H9 (cell line): ENCODE results near the gene SUPT6H. TPM values are rescaled to one million over a fixed set of nuclear protein-coding genes. Genes with fewer than 3 reads are reported as not detected.

Source experiments
- DNase-seq: peaks from one replicate; pipeline ENCODE4 v3.0.0-alpha.2; 2017
- H2AFZ ChIP-seq: one replicate; pipeline ENCODE4 v1.6.1; 2013; ENCODE audit warnings: mild to moderate bottlenecking, low read length, control low read depth, moderate library complexity
- H2AK5ac ChIP-seq: 2 replicates; pipeline ENCODE4 v1.6.1; 2013; ENCODE audit warnings: low read length, control low read depth, mixed read lengths; ENCODE audit not compliant: insufficient read length
- H2BK120ac ChIP-seq: one replicate; pipeline ENCODE4 v1.6.1; 2013; ENCODE audit warnings: low read depth, mild to moderate bottlenecking, low read length, control low read depth, inconsistent platforms; ENCODE audit not compliant: poor library complexity, severe bottlenecking
- H2BK12ac ChIP-seq: 2 replicates; pipeline ENCODE4 v1.6.1; 2013; ENCODE audit warnings: low read length, control low read depth, mixed read lengths, low read depth; ENCODE audit not compliant: insufficient read length
- H2BK15ac ChIP-seq: 2 replicates; pipeline ENCODE4 v1.6.1; 2013; ENCODE audit warnings: low read depth, low read length, control low read depth
- H2BK20ac ChIP-seq: one replicate; pipeline ENCODE4 v1.6.1; 2013; ENCODE audit warnings: low read depth, mild to moderate bottlenecking, low read length, control low read depth, inconsistent platforms; ENCODE audit not compliant: poor library complexity, severe bottlenecking
- H2BK5ac ChIP-seq: 2 replicates; pipeline ENCODE4 v1.6.1; 2013; ENCODE audit warnings: low read length, control low read depth, mixed read lengths; ENCODE audit not compliant: insufficient read length
- H3K14ac ChIP-seq: 2 replicates; pipeline ENCODE4 v1.6.1; 2013; ENCODE audit warnings: low read length, control low read depth; ENCODE audit not compliant: insufficient read depth
- H3K18ac ChIP-seq: 2 replicates; pipeline ENCODE4 v1.6.1; 2013; ENCODE audit warnings: low read depth, mild to moderate bottlenecking, mixed read lengths, low read length, control low read depth; ENCODE audit not compliant: insufficient read length
- H3K23ac ChIP-seq: 2 replicates; pipeline ENCODE4 v1.6.1; 2013; ENCODE audit warnings: low read length, control low read depth, mixed read lengths, low read depth; ENCODE audit not compliant: insufficient read length
- H3K23me2 ChIP-seq: 2 replicates; pipeline ENCODE4 v1.6.1; 2013; ENCODE audit warnings: low read depth, mild to moderate bottlenecking, mixed read lengths, low read length, control low read depth; ENCODE audit not compliant: insufficient read length, poor library complexity, severe bottlenecking
- H3K27ac ChIP-seq: 2 replicates; pipeline ENCODE4 v1.5.1; 2013; ENCODE audit warnings: low read length, control low read depth, mixed read lengths, low read depth; ENCODE audit not compliant: insufficient read length
- H3K27me3 ChIP-seq: 2 replicates; pipeline ENCODE4 v1.6.1; 2013; ENCODE audit warnings: low read length, control low read depth, inconsistent platforms; ENCODE audit not compliant: insufficient read depth
- H3K4ac ChIP-seq: 2 replicates; pipeline ENCODE4 v1.6.1; 2013; ENCODE audit warnings: low read depth, mild to moderate bottlenecking, control low read depth, inconsistent platforms, low read length, moderate library complexity
- H3K4me1 ChIP-seq: 2 replicates; pipeline ENCODE4 v1.6.1; 2013; ENCODE audit warnings: low read length, control low read depth, inconsistent platforms; ENCODE audit not compliant: insufficient read depth
- H3K4me2 ChIP-seq: 2 replicates; pipeline ENCODE4 v1.6.1; 2013; ENCODE audit warnings: low read length, control low read depth, mixed read lengths; ENCODE audit not compliant: insufficient read length, insufficient read depth
- H3K56ac ChIP-seq: 2 replicates; pipeline ENCODE4 v1.6.1; 2013; ENCODE audit warnings: low read depth, mild to moderate bottlenecking, mixed read lengths, low read length, control low read depth; ENCODE audit not compliant: insufficient read length
- H3K79me1 ChIP-seq: 2 replicates; pipeline ENCODE4 v1.6.1; 2013; ENCODE audit warnings: low read depth, mild to moderate bottlenecking, moderate library complexity, low read length, control low read depth, inconsistent platforms; ENCODE audit not compliant: insufficient read depth, poor library complexity, severe bottlenecking
- H3K79me2 ChIP-seq: 2 replicates; pipeline ENCODE4 v1.6.1; 2013; ENCODE audit warnings: low read length, control low read depth, inconsistent platforms; ENCODE audit not compliant: insufficient read depth
- H3K9ac ChIP-seq: 2 replicates; pipeline ENCODE4 v1.6.1; 2013; ENCODE audit warnings: low read length, control low read depth, mixed read lengths; ENCODE audit not compliant: insufficient read length; ENCODE audit errors: extremely low read depth
- H3K9me3 ChIP-seq: one replicate; pipeline ENCODE4 v1.6.1; 2013; ENCODE audit warnings: low read depth, low read length, inconsistent platforms; ENCODE audit not compliant: control insufficient read depth
- H3T11ph ChIP-seq: one replicate; pipeline ENCODE4 v1.6.1; 2013; ENCODE audit warnings: mild to moderate bottlenecking, low read length, control low read depth, inconsistent platforms
- H4K20me1 ChIP-seq: one replicate; pipeline ENCODE4 v1.6.1; 2013; ENCODE audit not compliant: control insufficient read depth, insufficient read length, insufficient read depth
- H4K5ac ChIP-seq: 2 replicates; pipeline ENCODE4 v1.6.1; 2013; ENCODE audit warnings: low read depth, mild to moderate bottlenecking, mixed read lengths, low read length, control low read depth; ENCODE audit not compliant: insufficient read length
- H4K8ac ChIP-seq: replicated peaks from 2 replicates; pipeline ENCODE4 v1.6.1; 2013; ENCODE audit warnings: low read length, control low read depth, mixed read lengths, low read depth; ENCODE audit not compliant: insufficient read length
- H4K91ac ChIP-seq: 2 replicates; pipeline ENCODE4 v1.6.1; 2013; ENCODE audit warnings: low read depth, mild to moderate bottlenecking, moderate library complexity, mixed read lengths, low read length, control low read depth; ENCODE audit not compliant: insufficient read length
- H3K27ac Mint-ChIP-seq, 3 experiments: 2 replicates in 2 of 3; 3 replicates in 1 of 3; pipeline ENCODE4 v1.8.0; 2020 to 2021; ENCODE audit warnings: mixed read lengths in 3 of 3, mild to moderate bottlenecking in 1 of 3, moderate library complexity in 1 of 3
- H3K27me3 Mint-ChIP-seq: 2 replicates; pipeline ENCODE4 v1.8.0; 2021; ENCODE audit warnings: low read depth, mild to moderate bottlenecking, moderate library complexity, mixed read lengths
- H3K36me3 Mint-ChIP-seq, 3 experiments: 2 replicates in 2 of 3; 3 replicates in 1 of 3; pipeline ENCODE4 v1.8.0; 2020 to 2021; ENCODE audit warnings: low read depth in 3 of 3, mixed read lengths in 3 of 3; ENCODE audit not compliant: insufficient read depth in 1 of 3
- H3K4me1 Mint-ChIP-seq, 2 experiments: 2 replicates each; pipeline ENCODE4 v1.8.0; 2020; ENCODE audit warnings: mixed read lengths in 2 of 2
- H3K4me3 Mint-ChIP-seq, 2 experiments: 2 replicates in 1 of 2; 3 replicates in 1 of 2; pipeline ENCODE4 v1.8.0; 2020 to 2021; ENCODE audit warnings: mild to moderate bottlenecking in 2 of 2, mixed read lengths in 2 of 2, moderate library complexity in 1 of 2
- H3K9me3 Mint-ChIP-seq, 2 experiments: 2 replicates in 1 of 2; 3 replicates in 1 of 2; pipeline ENCODE4 v1.8.0; 2020; ENCODE audit warnings: mild to moderate bottlenecking in 2 of 2, mixed read lengths in 2 of 2, moderate library complexity in 1 of 2
- CTCF ChIP-seq: fragments of 200-600 bp; sonication (generic); conservative IDR thresholded peaks from 3 replicates; pipeline ENCODE4 v1.8.0; 2021; ENCODE audit warnings: antibody characterized with exemption, mild to moderate bottlenecking
- WGBS: extraction: QIAGEN DNeasy Blood & Tissue Kit; methylation state at CpG from one replicate; pipeline ENCODE4 v1.1.7; 2013; ENCODE audit warnings: missing lambda C conversion rate, low lambda C conversion rate, mixed read lengths; ENCODE audit not compliant: insufficient read length; ENCODE audit errors: extremely low coverage; 5-methylcytosine and 5-hydroxymethylcytosine counted together
- total RNA-seq: library from RNA; stranded (reverse); gene quantifications from 2 replicates; pipeline ENCODE4 v1.2.1, GENCODE V29; 2021

SUPT6H gene
- total RNA-seq, 1 experiment from 2014 or later = 85.8 TPM

DNA sequence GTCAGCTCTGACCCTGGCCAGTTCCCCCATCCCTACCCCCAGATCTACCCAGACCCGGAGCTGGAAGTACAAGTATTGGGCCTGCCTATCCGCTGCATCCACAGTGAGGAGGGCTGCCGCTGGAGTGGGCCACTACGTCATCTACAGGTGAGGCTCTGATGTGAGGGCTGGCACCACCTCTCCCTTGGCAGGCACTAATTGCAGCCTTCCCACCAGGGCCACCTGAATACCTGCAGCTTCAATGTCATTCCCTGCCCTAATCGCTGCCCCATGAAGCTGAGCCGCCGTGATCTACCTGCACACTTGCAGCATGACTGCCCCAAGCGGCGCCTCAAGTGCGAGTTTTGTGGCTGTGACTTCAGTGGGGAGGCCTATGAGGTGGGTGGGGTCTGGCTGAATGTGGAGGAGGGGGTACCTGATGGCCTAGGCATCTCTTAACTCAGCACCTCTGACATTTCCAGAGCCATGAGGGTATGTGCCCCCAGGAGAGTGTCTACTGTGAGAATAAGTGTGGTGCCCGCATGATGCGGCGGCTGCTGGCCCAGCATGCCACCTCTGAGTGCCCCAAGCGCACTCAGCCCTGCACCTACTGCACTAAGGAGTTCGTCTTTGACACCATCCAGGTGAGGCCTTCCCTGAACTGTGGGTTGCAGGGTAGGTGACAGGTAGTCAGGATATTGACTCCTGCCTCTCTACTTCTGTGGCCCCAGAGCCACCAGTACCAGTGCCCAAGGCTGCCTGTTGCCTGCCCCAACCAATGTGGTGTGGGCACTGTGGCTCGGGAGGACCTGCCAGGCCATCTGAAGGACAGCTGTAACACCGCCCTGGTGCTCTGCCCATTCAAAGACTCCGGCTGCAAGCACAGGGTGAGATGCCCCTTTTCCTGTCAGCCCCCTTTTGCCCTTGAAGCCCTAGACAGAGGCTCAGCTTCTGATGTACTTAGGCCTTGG is 86.1 kb downstream of the SUPT6H start:
- no peak overlapping the region for H3K23ac ChIP-seq
- no CpG with 5 or more reads among the region's 18 CpGs for WGBS
- Mint-ChIP-seq H3K4me1 (peaks cover 16 to 32% of the 10 kb centered on the region in 2 experiments), H3K9me3 (no peaks in the 10 kb centered on the region), H3K27ac (peak overlapping the region in 2 of 3 experiments; percentile 83 to 94; a peak in 3 of 7 replicates), H3K4me3 (peak overlapping the region in 1 of 2 experiments; percentile 40; a peak in 2 of 5 replicates), H3K36me3 (peaks cover 47 to 74% (median 47%) of the 10 kb centered on the region in 3 experiments), H3K27me3 (no peaks in the 10 kb centered on the region; the same call in none of the 2 replicates)
- H4K8ac ChIP-seq = no peak overlapping the region
- no peak overlapping the region for H2BK20ac ChIP-seq
- no peak overlapping the region for H2AK5ac ChIP-seq
- no peak overlapping the region for H2BK12ac ChIP-seq
- no peak overlapping the region for H4K91ac ChIP-seq
- no peak overlapping the region for H2BK5ac ChIP-seq
- no peaks in the 10 kb centered on the region for H3K27me3 ChIP-seq
- no peak overlapping the region for H3K14ac ChIP-seq
- H3K9me3 ChIP-seq = no peaks in the 10 kb centered on the region
- H2BK15ac ChIP-seq = no peak overlapping the region
- no peak overlapping the region for H2AFZ ChIP-seq
- peaks cover 5% of the 10 kb centered on the region; the same call in 1 of the 2 replicates for H3K4me1 ChIP-seq
- H3K56ac ChIP-seq = no peak overlapping the region
- H3K4me2 ChIP-seq = no peak overlapping the region
- H3K18ac ChIP-seq = no peak overlapping the region
- no peaks in the 10 kb centered on the region for H4K20me1 ChIP-seq
- H3K79me2 ChIP-seq = peaks cover 16% of the 10 kb centered on the region; the same call in 1 of the 2 replicates
- no peak for TF ChIP-seq CTCF
- no peak overlapping the region for H3K9ac ChIP-seq
- H3K23me2 ChIP-seq = peaks cover 14% of the 10 kb centered on the region
- no peaks in the 10 kb centered on the region for H3K79me1 ChIP-seq
- H3K4ac ChIP-seq = no peak overlapping the region
- H3K27ac ChIP-seq = no peak overlapping the region
- H4K5ac ChIP-seq = no peak overlapping the region
- no peak overlapping the region for H3T11ph ChIP-seq
- peak; percentile 36 for DNase-seq
- no peak overlapping the region for H2BK120ac ChIP-seq
